Esophagus muscularis mucosa (tissue), 4 donors: ENCODE results near the gene ACACB. TPM values are rescaled to one million over a fixed set of nuclear protein-coding genes. Genes with fewer than 3 reads are reported as not detected.
A peak's percentile ranks its signal among the peaks of the same experiment; 100 is the strongest.

Experiments used
- DNase-seq: peaks from one replicate; pipeline ENCODE4 v3.0.0-alpha.2; 2017; ENCODE audit errors: extremely low spot score
- H3K27ac ChIP-seq, 4 donors: fragments of 200-600 bp; sonication (generic); replicated peaks in 1 of 4; 1 replicate in 3 of 4; 2 replicates in 1 of 4; pipeline ENCODE4 v1.5.1; 2016 to 2019; ENCODE audit warnings: mild to moderate bottlenecking in 1 of 4
- H3K27me3 ChIP-seq, 4 donors: fragments of 200-600 bp; sonication (generic); one replicate each; pipeline versions ENCODE4 v1.5.1 to v1.6.0; 2016 to 2019
- H3K36me3 ChIP-seq, 4 donors: fragments of 200-600 bp; sonication (generic); one replicate each; pipeline ENCODE4 v1.5.1; 2016 to 2019
- H3K4me1 ChIP-seq, 4 donors: fragments of 200-600 bp; sonication (generic); one replicate each; pipeline ENCODE4 v1.5.1; 2016 to 2019
- H3K4me3 ChIP-seq, 4 donors: fragments of 200-600 bp; sonication (generic); 1 replicate in 2 of 4; 2 replicates in 2 of 4; pipeline ENCODE4 v1.5.1; 2016 to 2019; ENCODE audit warnings: mild to moderate bottlenecking in 4 of 4, moderate library complexity in 1 of 4
- H3K9me3 ChIP-seq, 4 donors: fragments of 200-600 bp; sonication (generic); 1 replicate in 3 of 4; 2 replicates in 1 of 4; pipeline ENCODE4 v1.5.1; 2016 to 2019
- CTCF ChIP-seq, 3 experiments: fragments of 200-600 bp in 2 of 3; fragments of 450-650 bp in 1 of 3; sonication (generic) in 2 of 3; IDR thresholded peaks; one replicate each; pipeline ENCODE4 v1.5.1; 2017 to 2019; ENCODE audit warnings: antibody characterized with exemption in 3 of 3, mild to moderate bottlenecking in 2 of 3, moderate library complexity in 1 of 3
- EP300 ChIP-seq: sonication (generic); formaldehyde crosslinking; IDR thresholded peaks from one replicate; pipeline ENCODE4 v1.6.1; 2017; ENCODE audit warnings: antibody characterized with exemption
- POLR2A ChIP-seq: fragments of 450-650 bp; IDR thresholded peaks from one replicate; pipeline ENCODE4 v1.6.1; 2017; ENCODE audit warnings: antibody characterized with exemption, moderate library complexity, mild to moderate bottlenecking, low read depth
- POLR2AphosphoS5 ChIP-seq, 2 donors: sonication (generic); formaldehyde crosslinking; IDR thresholded peaks; one replicate each; pipeline ENCODE4 v1.6.1; 2017; ENCODE audit warnings: antibody characterized with exemption in 2 of 2
- WGBS: methylation state at CpG from one replicate; pipeline ENCODE4 v1.1.5; 2018; 5-methylcytosine and 5-hydroxymethylcytosine counted together
- intact Hi-C: fragments of 100-400 bp; cut with DNase I; formaldehyde crosslinking; loops from one replicate; pipeline ENCODE4 v1.15.1; 2023
- total RNA-seq, 4 donors: library from RNA; depleted of rRNA; stranded (reverse); fragments of >200 nt; gene quantifications; one replicate each; pipeline versions ENCODE4 v1.1.0 to v1.2.1, GENCODE V29; 2016

ACACB gene
- total RNA-seq, 4 donors from 2014 or later: 59.6 to 134 (median 108) TPM

GRCh38 chr12:109273354-109273753, 157.0 kb downstream of the ACACB start:
- no peak for DNase-seq
- TF ChIP-seq CTCF (IDR thresholded peaks at IDR 0.05) (no peak), EP300 (no peak), POLR2AphosphoS5 (IDR thresholded peaks at IDR 0.05) (no peak), POLR2A (no peak)

DNA sequence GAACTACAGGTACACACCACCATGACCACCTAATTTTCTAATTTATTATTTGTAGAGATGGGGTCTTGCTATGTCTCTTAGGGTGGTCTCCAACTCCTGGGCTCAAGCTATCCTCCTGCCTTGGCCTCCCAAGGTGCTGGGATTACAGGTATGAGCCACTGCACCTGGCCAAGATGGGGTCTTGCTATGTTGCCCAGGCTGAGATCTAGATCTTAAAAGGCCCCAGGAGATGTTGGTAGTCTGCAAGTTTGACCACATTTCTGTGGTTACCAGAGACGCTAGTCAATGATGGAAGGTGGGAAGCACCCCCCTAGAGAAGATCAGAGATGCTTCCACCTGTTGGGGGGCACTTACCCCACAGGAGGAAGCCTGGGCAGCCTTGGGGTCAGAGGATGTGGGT, 158.0 kb downstream of the ACACB start:
- peaks cover 6 to 34% (median 22%) of the 10 kb centered on the region in 4 donors for H3K4me1 ChIP-seq
- no peak overlapping the region for H3K27ac ChIP-seq
- H3K27me3 ChIP-seq: no peaks in the 10 kb centered on the region
- intact Hi-C loops: no loop called here
- DNase-seq: no peak
- no peak overlapping the region for H3K4me3 ChIP-seq
- TF ChIP-seq EP300 (no peak), POLR2AphosphoS5 (IDR thresholded peaks at IDR 0.05) (no peak), POLR2A (no peak), CTCF (IDR thresholded peaks at IDR 0.05) (no peak)
- peaks cover 0 to 6% (median 0%) of the 10 kb centered on the region in 4 donors for H3K36me3 ChIP-seq
- WGBS: no CpG with 5 or more reads among the region's 1 CpG
- H3K9me3 ChIP-seq: no peaks in the 10 kb centered on the region

More at GRCh38 chr12:109273354-109273753, 157.0 kb downstream of the ACACB start:
- no peak overlapping the region for H3K4me3 ChIP-seq
- peaks cover 0 to 10% (median 7%) of the 10 kb centered on the region in 4 donors for H3K36me3 ChIP-seq
- peaks cover 2 to 32% (median 14%) of the 10 kb centered on the region in 4 donors for H3K4me1 ChIP-seq
- no peaks in the 10 kb centered on the region for H3K27me3 ChIP-seq
- no peak overlapping the region for H3K27ac ChIP-seq
- intact Hi-C loops: no loop called here
- H3K9me3 ChIP-seq: no peaks in the 10 kb centered on the region
- 45% methylated on average over 16 of the region's 16 CpGs for WGBS

- H3K4me1 ChIP-seq: peaks cover 6 to 34% (median 25%) of the 10 kb centered on the region in 4 donors
- no peaks in the 10 kb centered on the region for H3K27me3 ChIP-seq
- 76% methylated on average over 4 of the region's 4 CpGs for WGBS
- TF ChIP-seq POLR2AphosphoS5 (IDR thresholded peaks at IDR 0.05): no peak
- no peak overlapping the region for H3K4me3 ChIP-seq
- H3K27ac ChIP-seq: no peak overlapping the region
- intact Hi-C loops: no loop called here
- DNase-seq: no peak
- peaks cover 0 to 6% (median 0%) of the 10 kb centered on the region in 4 donors for H3K36me3 ChIP-seq
- H3K9me3 ChIP-seq: no peaks in the 10 kb centered on the region
Measured at GRCh38 chr12:109275173-109275572, 158.8 kb downstream of the ACACB start.

DNA sequence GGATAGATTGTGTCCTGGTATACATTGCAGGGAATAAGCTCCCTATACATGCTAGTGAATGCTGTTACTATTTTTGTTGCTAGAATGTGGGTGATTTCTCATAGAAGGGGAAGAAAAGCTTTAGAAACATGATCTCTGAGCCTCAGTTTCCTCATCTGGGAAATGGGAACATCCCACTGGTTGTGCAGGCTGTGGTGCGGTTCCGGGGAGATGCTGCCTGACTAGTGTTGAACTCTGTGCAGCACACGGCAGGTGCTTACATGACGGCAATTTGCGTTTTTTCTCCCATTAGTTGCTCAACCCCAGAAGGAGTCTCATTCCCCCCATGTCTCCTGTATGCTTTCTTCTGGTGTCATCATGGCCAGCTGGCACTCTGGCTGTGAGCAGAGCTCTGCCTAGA, 159.8 kb downstream of the ACACB start:
- WGBS: 90% methylated on average over 5 of the region's 5 CpGs
- Histone ChIP-seq H3K36me3 (peaks cover 0 to 2% (median 0%) of the 10 kb centered on the region in 4 donors), H3K4me1 (peaks cover 6 to 34% (median 25%) of the 10 kb centered on the region in 4 donors), H3K9me3 (no peaks in the 10 kb centered on the region), H3K4me3 (no peak overlapping the region), H3K27me3 (no peaks in the 10 kb centered on the region), H3K27ac (no peak overlapping the region)
- no peak for DNase-seq
- no peak for TF ChIP-seq EP300
- TF ChIP-seq POLR2A: no peak
- TF ChIP-seq POLR2AphosphoS5 (IDR thresholded peaks at IDR 0.05): no peak
- TF ChIP-seq CTCF (IDR thresholded peaks at IDR 0.05): no peak
- intact Hi-C loops: no loop called here

- no peak for DNase-seq
- H3K4me1 ChIP-seq: peaks cover 6 to 42% (median 25%) of the 10 kb centered on the region in 4 donors
- no peaks in the 10 kb centered on the region for H3K27me3 ChIP-seq
- H3K4me3 ChIP-seq: no peak overlapping the region
- intact Hi-C loops: no loop called here
- TF ChIP-seq CTCF (IDR thresholded peaks at IDR 0.05) (no peak), POLR2A (no peak), EP300 (no peak), POLR2AphosphoS5 (IDR thresholded peaks at IDR 0.05) (no peak)
- H3K27ac ChIP-seq: peak overlapping the region in 3 of 4 donors; percentile 13 to 61 (median 59)
- no peaks in the 10 kb centered on the region for H3K36me3 ChIP-seq
- no peaks in the 10 kb centered on the region for H3K9me3 ChIP-seq
- 90% methylated on average over 8 of the region's 8 CpGs for WGBS
Measured at GRCh38 chr12:109277255-109277898, 161.0 kb downstream of the ACACB start.
